ENCODE results near the gene RBBP8.

- TF ChIP-seq, protein P1, sequence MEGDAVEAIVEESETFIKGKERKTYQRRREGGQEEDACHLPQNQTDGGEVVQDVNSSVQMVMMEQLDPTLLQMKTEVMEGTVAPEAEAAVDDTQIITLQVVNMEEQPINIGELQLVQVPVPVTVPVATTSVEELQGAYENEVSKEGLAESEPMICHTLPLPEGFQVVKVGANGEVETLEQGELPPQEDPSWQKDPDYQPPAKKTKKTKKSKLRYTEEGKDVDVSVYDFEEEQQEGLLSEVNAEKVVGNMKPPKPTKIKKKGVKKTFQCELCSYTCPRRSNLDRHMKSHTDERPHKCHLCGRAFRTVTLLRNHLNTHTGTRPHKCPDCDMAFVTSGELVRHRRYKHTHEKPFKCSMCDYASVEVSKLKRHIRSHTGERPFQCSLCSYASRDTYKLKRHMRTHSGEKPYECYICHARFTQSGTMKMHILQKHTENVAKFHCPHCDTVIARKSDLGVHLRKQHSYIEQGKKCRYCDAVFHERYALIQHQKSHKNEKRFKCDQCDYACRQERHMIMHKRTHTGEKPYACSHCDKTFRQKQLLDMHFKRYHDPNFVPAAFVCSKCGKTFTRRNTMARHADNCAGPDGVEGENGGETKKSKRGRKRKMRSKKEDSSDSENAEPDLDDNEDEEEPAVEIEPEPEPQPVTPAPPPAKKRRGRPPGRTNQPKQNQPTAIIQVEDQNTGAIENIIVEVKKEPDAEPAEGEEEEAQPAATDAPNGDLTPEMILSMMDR (IDR thresholded peaks at IDR 0.05; ENCODE audit: insufficient read depth, low read length, poor library complexity, severe bottlenecking): no peak
- no peak for TF ChIP-seq EZH2phosphoT487 (conservative IDR thresholded peaks at IDR 0.05; ENCODE audit: low read length)
These were observed 31.0 kb upstream of the RBBP8 start for GRCh38 chr18:22902093-22902492.
